SKM-1 (cell line): Measurements from ENCODE around the gene KCNT1.

Source experiments
- DNase-seq: peaks from one replicate; lab custom pipeline; 2025; ENCODE audit not compliant: unreplicated experiment; lab: John Stamatoyannopoulos, UW

The KCNT1 gene

GRCh38 chr9:135698767-135699166 is 3.2 kb upstream of the KCNT1 start:
- DNase-seq = no peak

- no peak for DNase-seq
Measured at GRCh38 chr9:135699440-135699839, 2.5 kb upstream of the KCNT1 start, which contains the start of gene SOHLH1. Gene SOHLH1, minus strand, starts transcription at chr9:135699481. Its CDS starts 14 bp downstream, at chr9:135699467.

- no peak for DNase-seq
Measured at GRCh38 chr9:135700525-135700924, 1.5 kb upstream of the KCNT1 start.

- DNase-seq = no peak
Measured at GRCh38 chr9:135701067-135701958, 672 bp upstream of the KCNT1 start.

GRCh38 chr9:135703726-135704125 is 1.7 kb downstream of the KCNT1 start:
- no peak for DNase-seq

GRCh38 chr9:135704483-135704882 is 2.5 kb downstream of the KCNT1 start:
- DNase-seq = no peak

GRCh38 chr9:135705376-135705775 is 3.4 kb downstream of the KCNT1 start:
- DNase-seq = no peak

GRCh38 chr9:135706288-135706687 is 4.3 kb downstream of the KCNT1 start:
- no peak for DNase-seq

- no peak for DNase-seq
Measured at GRCh38 chr9:135707252-135708138, 5.5 kb downstream of the KCNT1 start.

- no peak for DNase-seq
Measured at GRCh38 chr9:135708164-135708563, 6.2 kb downstream of the KCNT1 start.

- no peak for DNase-seq
Measured at GRCh38 chr9:135711391-135711790, 9.4 kb downstream of the KCNT1 start.

GRCh38 chr9:135711881-135712280 is 9.9 kb downstream of the KCNT1 start:
- no peak for DNase-seq

- DNase-seq = no peak
Measured at GRCh38 chr9:135712613-135713295, 10.8 kb downstream of the KCNT1 start.

GRCh38 chr9:135714242-135715055 is 12.5 kb downstream of the KCNT1 start:
- DNase-seq = no peak

- no peak for DNase-seq
Measured at GRCh38 chr9:135715056-135715595, 13.1 kb downstream of the KCNT1 start.

GRCh38 chr9:135716045-135716444 is 14.1 kb downstream of the KCNT1 start:
- DNase-seq = no peak

GRCh38 chr9:135717410-135717809 is 15.4 kb downstream of the KCNT1 start:
- no peak for DNase-seq

GRCh38 chr9:135718616-135719015 is 16.6 kb downstream of the KCNT1 start:
- DNase-seq = no peak

- no peak for DNase-seq
Measured at GRCh38 chr9:135719472-135719871, 17.5 kb downstream of the KCNT1 start.

GRCh38 chr9:135722365-135722764 is 20.4 kb downstream of the KCNT1 start:
- DNase-seq = no peak
